ENCODE data around the gene FGF8.

DNA sequence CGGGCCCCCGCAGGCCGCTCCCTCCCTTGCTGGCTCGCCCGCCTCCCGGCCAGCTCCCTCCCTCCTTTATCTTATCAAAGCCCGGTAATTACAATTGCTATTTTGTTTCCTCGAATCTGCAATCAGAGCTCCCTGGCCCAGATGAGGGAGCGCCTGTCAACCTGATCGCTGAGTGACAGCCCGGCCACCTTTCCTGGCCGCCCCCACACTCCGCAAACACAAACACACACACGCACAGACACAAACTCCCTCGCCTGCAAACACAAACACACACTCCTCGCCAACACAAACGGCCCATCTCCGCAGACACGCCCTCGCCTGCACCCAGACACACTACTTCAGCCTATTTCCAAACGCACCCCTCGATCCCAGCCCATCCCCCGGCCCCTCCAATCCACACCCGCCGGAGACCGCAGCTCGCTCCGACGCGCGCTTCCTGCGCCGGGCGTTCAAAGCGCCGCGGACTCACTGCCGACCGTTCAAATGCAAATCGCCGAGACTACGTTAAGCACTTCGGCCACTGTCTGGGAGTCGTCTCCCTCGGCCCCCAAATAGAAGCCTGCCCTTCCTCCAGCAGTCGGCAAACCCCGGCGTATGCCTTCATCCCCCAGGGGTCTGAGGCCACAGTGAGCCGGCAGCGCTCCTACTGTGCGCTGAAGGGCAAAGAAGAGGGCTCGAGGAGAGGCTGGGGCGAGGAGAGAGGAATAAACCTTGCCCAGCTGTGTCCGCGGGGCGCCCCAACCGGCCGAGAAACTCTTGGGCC is 3.0 kb upstream of the FGF8 start:
- TF ChIP-seq, protein P1, sequence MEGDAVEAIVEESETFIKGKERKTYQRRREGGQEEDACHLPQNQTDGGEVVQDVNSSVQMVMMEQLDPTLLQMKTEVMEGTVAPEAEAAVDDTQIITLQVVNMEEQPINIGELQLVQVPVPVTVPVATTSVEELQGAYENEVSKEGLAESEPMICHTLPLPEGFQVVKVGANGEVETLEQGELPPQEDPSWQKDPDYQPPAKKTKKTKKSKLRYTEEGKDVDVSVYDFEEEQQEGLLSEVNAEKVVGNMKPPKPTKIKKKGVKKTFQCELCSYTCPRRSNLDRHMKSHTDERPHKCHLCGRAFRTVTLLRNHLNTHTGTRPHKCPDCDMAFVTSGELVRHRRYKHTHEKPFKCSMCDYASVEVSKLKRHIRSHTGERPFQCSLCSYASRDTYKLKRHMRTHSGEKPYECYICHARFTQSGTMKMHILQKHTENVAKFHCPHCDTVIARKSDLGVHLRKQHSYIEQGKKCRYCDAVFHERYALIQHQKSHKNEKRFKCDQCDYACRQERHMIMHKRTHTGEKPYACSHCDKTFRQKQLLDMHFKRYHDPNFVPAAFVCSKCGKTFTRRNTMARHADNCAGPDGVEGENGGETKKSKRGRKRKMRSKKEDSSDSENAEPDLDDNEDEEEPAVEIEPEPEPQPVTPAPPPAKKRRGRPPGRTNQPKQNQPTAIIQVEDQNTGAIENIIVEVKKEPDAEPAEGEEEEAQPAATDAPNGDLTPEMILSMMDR (IDR thresholded peaks at IDR 0.05): no peak
- TF ChIP-seq EZH2phosphoT487 (IDR thresholded peaks at IDR 0.05): peak; percentile 67

All from neural progenitor cell (in vitro differentiated cells).